ENCODE results near the gene GCSAM.

The GCSAM gene

GRCh38 chr3:112137781-112138180 is 4.7 kb upstream of the GCSAM start:
- Histone ChIP-seq H2BK15ac (ENCODE audit: low read depth, poor library complexity, severe bottlenecking) (no peak overlapping the region), H3K23ac (ENCODE audit: low read length in 2 of 2) (no peak overlapping the region), H4K91ac (ENCODE audit: low read length) (no peak overlapping the region), H3K27me3 (ENCODE audit: control insufficient read depth in 1 of 2, insufficient read depth in 1 of 2, low read length in 2 of 2) (no peaks in the 10 kb centered on the region), H3K36me3 (ENCODE audit: control insufficient read depth in 1 of 2, insufficient read depth in 2 of 2, low read depth in 1 of 2, low read length in 2 of 2) (peaks cover 0 to 3% of the 10 kb centered on the region in 2 experiments), H3K4me3 (ENCODE audit: insufficient read depth in 1 of 2, low read depth in 1 of 2, low read length in 2 of 2) (no peak overlapping the region), H3K18ac (ENCODE audit: low read depth in 1 of 2, low read length in 2 of 2) (no peak overlapping the region), H3K79me1 (replicated peaks; ENCODE audit: low read length, poor library complexity, severe bottlenecking) (no peaks in the 10 kb centered on the region), H2BK120ac (ENCODE audit: low read depth, low read length) (no peak overlapping the region), H2BK5ac (ENCODE audit: low read depth, low read length, poor library complexity, severe bottlenecking) (no peak overlapping the region), H3K9me3 (ENCODE audit: control insufficient read depth, low read length) (no peaks in the 10 kb centered on the region), H2AFZ (ENCODE audit: low read depth, low read length) (no peak overlapping the region), H3K4ac (ENCODE audit: low read depth in 1 of 2, low read length in 2 of 2) (no peak overlapping the region), H2AK5ac (ENCODE audit: low read length, severe bottlenecking) (no peak overlapping the region), H3K4me1 (ENCODE audit: control insufficient read depth, insufficient read depth, low read depth, low read length) (no peaks in the 10 kb centered on the region), H3K14ac (ENCODE audit: low read length in 2 of 2) (no peak overlapping the region), H3K27ac (ENCODE audit: low read length, poor library complexity, severe bottlenecking) (no peak overlapping the region), H2BK12ac (ENCODE audit: low read length in 2 of 2) (no peak overlapping the region), H3K4me2 (ENCODE audit: low read length, poor library complexity, severe bottlenecking) (no peak overlapping the region), H4K8ac (ENCODE audit: low read length) (no peak overlapping the region), H3K9ac (ENCODE audit: low read length) (no peak overlapping the region)
- no peak for DNase-seq
- WGBS, result 52% methylated on average over 4 of the region's 4 CpGs

GRCh38 chr3:112136959-112137693 is 4.1 kb upstream of the GCSAM start:
- no peak overlapping the region for H4K8ac ChIP-seq (ENCODE audit: low read length)
- no peak overlapping the region for H2AK5ac ChIP-seq (ENCODE audit: low read length, severe bottlenecking)
- no peak overlapping the region for H3K27ac ChIP-seq (ENCODE audit: low read length, poor library complexity, severe bottlenecking)
- H3K9me3 ChIP-seq (ENCODE audit: control insufficient read depth, low read length), result no peaks in the 10 kb centered on the region
- H3K36me3 ChIP-seq (ENCODE audit: control insufficient read depth in 1 of 2, insufficient read depth in 2 of 2, low read depth in 1 of 2, low read length in 2 of 2), result peaks cover 0 to 3% of the 10 kb centered on the region in 2 experiments
- H3K4me1 ChIP-seq (ENCODE audit: control insufficient read depth, insufficient read depth, low read depth, low read length), result no peaks in the 10 kb centered on the region
- no peak overlapping the region for H2BK120ac ChIP-seq (ENCODE audit: low read depth, low read length)
- H3K14ac ChIP-seq (ENCODE audit: low read length in 2 of 2), result no peak overlapping the region
- DNase-seq, result peak; percentile 43
- H3K79me1 ChIP-seq (replicated peaks; ENCODE audit: low read length, poor library complexity, severe bottlenecking), result no peaks in the 10 kb centered on the region
- no peak overlapping the region for H3K18ac ChIP-seq (ENCODE audit: low read depth in 1 of 2, low read length in 2 of 2)
- H4K91ac ChIP-seq (ENCODE audit: low read length), result no peak overlapping the region
- no peak overlapping the region for H3K4me2 ChIP-seq (ENCODE audit: low read length, poor library complexity, severe bottlenecking)
- H3K27me3 ChIP-seq (ENCODE audit: control insufficient read depth in 1 of 2, insufficient read depth in 1 of 2, low read length in 2 of 2), result no peaks in the 10 kb centered on the region
- WGBS, result 25% methylated on average over 4 of the region's 5 CpGs
- H2BK12ac ChIP-seq (ENCODE audit: low read length in 2 of 2), result no peak overlapping the region
- no peak overlapping the region for H3K4me3 ChIP-seq (ENCODE audit: insufficient read depth in 1 of 2, low read depth in 1 of 2, low read length in 2 of 2)
- no peak overlapping the region for H3K9ac ChIP-seq (ENCODE audit: low read length)
- H2BK5ac ChIP-seq (ENCODE audit: low read depth, low read length, poor library complexity, severe bottlenecking), result no peak overlapping the region
- H2BK15ac ChIP-seq (ENCODE audit: low read depth, poor library complexity, severe bottlenecking), result no peak overlapping the region
- no peak overlapping the region for H2AFZ ChIP-seq (ENCODE audit: low read depth, low read length)
- no peak overlapping the region for H3K4ac ChIP-seq (ENCODE audit: low read depth in 1 of 2, low read length in 2 of 2)
- no peak overlapping the region for H3K23ac ChIP-seq (ENCODE audit: low read length in 2 of 2)

GRCh38 chr3:112136046-112136445 is 3.0 kb upstream of the GCSAM start:
- Histone ChIP-seq H3K4me3 (ENCODE audit: insufficient read depth in 1 of 2, low read depth in 1 of 2, low read length in 2 of 2) (no peak overlapping the region), H2BK12ac (ENCODE audit: low read length in 2 of 2) (no peak overlapping the region), H3K27me3 (ENCODE audit: control insufficient read depth in 1 of 2, insufficient read depth in 1 of 2, low read length in 2 of 2) (no peaks in the 10 kb centered on the region), H3K14ac (ENCODE audit: low read length in 2 of 2) (no peak overlapping the region), H4K8ac (ENCODE audit: low read length) (no peak overlapping the region), H3K9me3 (ENCODE audit: control insufficient read depth, low read length) (no peaks in the 10 kb centered on the region), H2BK5ac (ENCODE audit: low read depth, low read length, poor library complexity, severe bottlenecking) (no peak overlapping the region), H4K91ac (ENCODE audit: low read length) (no peak overlapping the region), H3K4me1 (ENCODE audit: control insufficient read depth, insufficient read depth, low read depth, low read length) (no peaks in the 10 kb centered on the region), H2AK5ac (ENCODE audit: low read length, severe bottlenecking) (no peak overlapping the region), H2BK120ac (ENCODE audit: low read depth, low read length) (no peak overlapping the region), H3K4me2 (ENCODE audit: low read length, poor library complexity, severe bottlenecking) (no peak overlapping the region), H3K36me3 (ENCODE audit: control insufficient read depth in 1 of 2, insufficient read depth in 2 of 2, low read depth in 1 of 2, low read length in 2 of 2) (peaks cover 0 to 3% of the 10 kb centered on the region in 2 experiments), H3K79me1 (replicated peaks; ENCODE audit: low read length, poor library complexity, severe bottlenecking) (no peaks in the 10 kb centered on the region), H3K23ac (ENCODE audit: low read length in 2 of 2) (no peak overlapping the region), H3K27ac (ENCODE audit: low read length, poor library complexity, severe bottlenecking) (no peak overlapping the region), H3K4ac (ENCODE audit: low read depth in 1 of 2, low read length in 2 of 2) (no peak overlapping the region), H2AFZ (ENCODE audit: low read depth, low read length) (no peak overlapping the region), H3K18ac (ENCODE audit: low read depth in 1 of 2, low read length in 2 of 2) (no peak overlapping the region), H2BK15ac (ENCODE audit: low read depth, poor library complexity, severe bottlenecking) (no peak overlapping the region), H3K9ac (ENCODE audit: low read length) (no peak overlapping the region)
- 97% methylated on average over 1 of the region's 1 CpG for WGBS
- DNase-seq, result no peak

GRCh38 chr3:112134335-112135124 is 1.5 kb upstream of the GCSAM start:
- no peak for DNase-seq
- no peaks in the 10 kb centered on the region for H3K9me3 ChIP-seq (ENCODE audit: control insufficient read depth, low read length)
- no peaks in the 10 kb centered on the region for H3K79me1 ChIP-seq (replicated peaks; ENCODE audit: low read length, poor library complexity, severe bottlenecking)
- H3K4me1 ChIP-seq (ENCODE audit: control insufficient read depth, insufficient read depth, low read depth, low read length), result no peaks in the 10 kb centered on the region
- H3K27ac ChIP-seq (ENCODE audit: low read length, poor library complexity, severe bottlenecking), result no peak overlapping the region
- no peak overlapping the region for H3K4ac ChIP-seq (ENCODE audit: low read depth in 1 of 2, low read length in 2 of 2)
- no peaks in the 10 kb centered on the region for H3K27me3 ChIP-seq (ENCODE audit: control insufficient read depth in 1 of 2, insufficient read depth in 1 of 2, low read length in 2 of 2)
- 72% methylated on average over 5 of the region's 8 CpGs for WGBS
- no peak overlapping the region for H3K18ac ChIP-seq (ENCODE audit: low read depth in 1 of 2, low read length in 2 of 2)
- H2AK5ac ChIP-seq (ENCODE audit: low read length, severe bottlenecking), result no peak overlapping the region
- no peak overlapping the region for H2BK5ac ChIP-seq (ENCODE audit: low read depth, low read length, poor library complexity, severe bottlenecking)
- H4K8ac ChIP-seq (ENCODE audit: low read length), result no peak overlapping the region
- no peak overlapping the region for H3K14ac ChIP-seq (ENCODE audit: low read length in 2 of 2)
- H3K4me3 ChIP-seq (ENCODE audit: insufficient read depth in 1 of 2, low read depth in 1 of 2, low read length in 2 of 2), result no peak overlapping the region
- peaks cover 0 to 7% of the 10 kb centered on the region in 2 experiments for H3K36me3 ChIP-seq (ENCODE audit: control insufficient read depth in 1 of 2, insufficient read depth in 2 of 2, low read depth in 1 of 2, low read length in 2 of 2)
- H3K23ac ChIP-seq (ENCODE audit: low read length in 2 of 2), result no peak overlapping the region
- no peak overlapping the region for H3K9ac ChIP-seq (ENCODE audit: low read length)
- H2BK120ac ChIP-seq (ENCODE audit: low read depth, low read length), result no peak overlapping the region
- H2BK12ac ChIP-seq (ENCODE audit: low read length in 2 of 2), result no peak overlapping the region
- H4K91ac ChIP-seq (ENCODE audit: low read length), result no peak overlapping the region
- no peak overlapping the region for H2BK15ac ChIP-seq (ENCODE audit: low read depth, poor library complexity, severe bottlenecking)
- H2AFZ ChIP-seq (ENCODE audit: low read depth, low read length), result no peak overlapping the region
- H3K4me2 ChIP-seq (ENCODE audit: low read length, poor library complexity, severe bottlenecking), result no peak overlapping the region

Data from mesenchymal stem cell (in vitro differentiated cells and primary cell).